MM.1S (cell line): ENCODE data around the gene NTM.

Source experiments
- DNase-seq: peaks from one replicate; pipeline ENCODE4 v3.0.0-alpha.2; 2015
- H2AFZ ChIP-seq: fragments of 300-600 bp; sonication (generic); 2 replicates; pipeline ENCODE4 v1.6.0; 2016; ENCODE audit warnings: antibody characterized with exemption, low read length
- H3F3A ChIP-seq: fragments of 300-600 bp; sonication (generic); 2 replicates; pipeline ENCODE4 v1.6.1; 2016; ENCODE audit warnings: mild to moderate bottlenecking, antibody characterized with exemption, low read length, moderate library complexity, mixed read lengths; ENCODE audit not compliant: insufficient read depth
- H3K27ac ChIP-seq: fragments of 300-600 bp; sonication (generic); 2 replicates; pipeline ENCODE4 v1.5.1; 2016; ENCODE audit warnings: mild to moderate bottlenecking, low read length
- H3K27me3 ChIP-seq: fragments of 300-600 bp; sonication (generic); replicated peaks from 2 replicates; pipeline ENCODE4 v1.6.0; 2016; ENCODE audit warnings: low read length; ENCODE audit not compliant: insufficient read depth
- H3K36me3 ChIP-seq: fragments of 300-600 bp; sonication (generic); replicated peaks from 2 replicates; pipeline ENCODE4 v1.6.1; 2016; ENCODE audit warnings: mild to moderate bottlenecking, low read length, mixed read lengths; ENCODE audit not compliant: insufficient read depth
- H3K4me1 ChIP-seq: fragments of 300-600 bp; sonication (generic); 2 replicates; pipeline ENCODE4 v1.6.1; 2016; ENCODE audit warnings: low read length, mixed read lengths
- H3K4me2 ChIP-seq: fragments of 300-600 bp; sonication (generic); 2 replicates; pipeline ENCODE4 v1.6.0; 2016; ENCODE audit warnings: low read depth, low read length
- H3K4me3 ChIP-seq: fragments of 300-600 bp; sonication (generic); 2 replicates; pipeline ENCODE4 v1.5.1; 2016; ENCODE audit warnings: low read length, mixed read lengths
- H3K79me2 ChIP-seq: fragments of 300-600 bp; sonication (generic); 2 replicates; pipeline ENCODE4 v1.6.1; 2016; ENCODE audit warnings: mixed run types, low read length, mixed read lengths
- H3K9ac ChIP-seq: fragments of 300-600 bp; sonication (generic); 2 replicates; pipeline ENCODE4 v1.6.1; 2016; ENCODE audit warnings: low read length, mixed read lengths
- H3K9me2 ChIP-seq: fragments of 300-600 bp; sonication (generic); replicated peaks from 2 replicates; pipeline ENCODE4 v1.6.1; 2016; ENCODE audit warnings: mild to moderate bottlenecking, low read length, mixed read lengths; ENCODE audit not compliant: insufficient read depth
- H3K9me3 ChIP-seq: fragments of 300-600 bp; sonication (generic); replicated peaks from 2 replicates; pipeline ENCODE4 v1.6.1; 2016; ENCODE audit warnings: mild to moderate bottlenecking, low read length, mixed read lengths; ENCODE audit not compliant: insufficient read depth
- H4K20me1 ChIP-seq: fragments of 300-600 bp; sonication (generic); 2 replicates; pipeline ENCODE4 v1.6.1; 2016; ENCODE audit warnings: mild to moderate bottlenecking, low read length, moderate library complexity, mixed read lengths; ENCODE audit not compliant: insufficient read depth
- EZH2 ChIP-seq: fragments of 300-600 bp; sonication (generic); optimal IDR thresholded peaks from 2 replicates; pipeline ENCODE3; 2017; ENCODE audit warnings: low read depth, mild to moderate bottlenecking, antibody characterized with exemption, low read length, mixed read lengths
- EZH2phosphoT487 ChIP-seq: fragments of 300-600 bp; sonication (generic); IDR thresholded peaks from 2 replicates; pipeline ENCODE4 v1.6.1; 2018; ENCODE audit warnings: antibody characterized with exemption, low read length
- TF ChIP-seq, protein P1 (sequence below): fragments of 300-600 bp; sonication (generic); IDR thresholded peaks from 2 replicates; pipeline ENCODE4 v1.5.1; 2016; ENCODE audit warnings: antibody characterized with exemption, low read length, mixed read lengths

The NTM gene

GRCh38 chr11:132211479-132211878 lies 841.1 kb downstream of the NTM start:
- H3K27me3 ChIP-seq = no peaks in the 10 kb centered on the region
- no peak overlapping the region for H3K4me2 ChIP-seq
- no peaks in the 10 kb centered on the region for H3F3A ChIP-seq
- no peaks in the 10 kb centered on the region for H3K4me1 ChIP-seq
- no peak overlapping the region for H3K27ac ChIP-seq
- H3K4me3 ChIP-seq = no peak overlapping the region
- no peaks in the 10 kb centered on the region for H3K36me3 ChIP-seq
- no peaks in the 10 kb centered on the region for H4K20me1 ChIP-seq
- TF ChIP-seq EZH2 (no peak), EZH2phosphoT487 (no peak)
- TF ChIP-seq, protein P1, sequence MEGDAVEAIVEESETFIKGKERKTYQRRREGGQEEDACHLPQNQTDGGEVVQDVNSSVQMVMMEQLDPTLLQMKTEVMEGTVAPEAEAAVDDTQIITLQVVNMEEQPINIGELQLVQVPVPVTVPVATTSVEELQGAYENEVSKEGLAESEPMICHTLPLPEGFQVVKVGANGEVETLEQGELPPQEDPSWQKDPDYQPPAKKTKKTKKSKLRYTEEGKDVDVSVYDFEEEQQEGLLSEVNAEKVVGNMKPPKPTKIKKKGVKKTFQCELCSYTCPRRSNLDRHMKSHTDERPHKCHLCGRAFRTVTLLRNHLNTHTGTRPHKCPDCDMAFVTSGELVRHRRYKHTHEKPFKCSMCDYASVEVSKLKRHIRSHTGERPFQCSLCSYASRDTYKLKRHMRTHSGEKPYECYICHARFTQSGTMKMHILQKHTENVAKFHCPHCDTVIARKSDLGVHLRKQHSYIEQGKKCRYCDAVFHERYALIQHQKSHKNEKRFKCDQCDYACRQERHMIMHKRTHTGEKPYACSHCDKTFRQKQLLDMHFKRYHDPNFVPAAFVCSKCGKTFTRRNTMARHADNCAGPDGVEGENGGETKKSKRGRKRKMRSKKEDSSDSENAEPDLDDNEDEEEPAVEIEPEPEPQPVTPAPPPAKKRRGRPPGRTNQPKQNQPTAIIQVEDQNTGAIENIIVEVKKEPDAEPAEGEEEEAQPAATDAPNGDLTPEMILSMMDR = no peak
- no peak overlapping the region for H3K9ac ChIP-seq
- no peaks in the 10 kb centered on the region for H3K79me2 ChIP-seq
- no peak overlapping the region for H2AFZ ChIP-seq
- H3K9me3 ChIP-seq = no peaks in the 10 kb centered on the region
- no peak for DNase-seq
- no peaks in the 10 kb centered on the region for H3K9me2 ChIP-seq

DNA sequence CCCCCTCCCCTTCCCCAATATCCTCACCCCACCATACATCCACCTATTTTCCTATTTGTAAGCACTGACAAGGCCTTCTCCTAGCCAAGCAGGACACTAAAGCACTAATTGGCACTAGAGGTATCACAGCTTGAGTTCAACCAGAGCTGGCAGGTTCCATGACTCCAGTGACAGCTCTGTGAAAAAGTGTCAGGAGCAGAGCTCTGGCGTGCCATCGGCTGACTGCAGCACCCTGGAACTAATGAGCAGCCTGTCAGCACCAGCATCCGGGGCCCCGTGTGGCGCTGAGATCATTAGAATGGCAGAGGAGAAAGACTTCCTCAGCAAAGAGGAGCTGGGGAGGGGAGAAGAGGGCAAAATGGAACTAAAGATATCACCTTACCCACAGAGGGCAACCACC lies 847.4 kb downstream of the NTM start:
- Histone ChIP-seq H3F3A (no peaks in the 10 kb centered on the region), H3K36me3 (no peaks in the 10 kb centered on the region), H3K79me2 (no peaks in the 10 kb centered on the region), H2AFZ (no peak overlapping the region), H3K4me3 (no peak overlapping the region), H3K4me1 (no peaks in the 10 kb centered on the region), H3K9ac (no peak overlapping the region), H4K20me1 (no peaks in the 10 kb centered on the region), H3K27ac (no peak overlapping the region), H3K4me2 (no peak overlapping the region), H3K9me2 (no peaks in the 10 kb centered on the region), H3K9me3 (no peaks in the 10 kb centered on the region), H3K27me3 (no peaks in the 10 kb centered on the region)
- DNase-seq = no peak
- TF ChIP-seq EZH2phosphoT487 = no peak
- TF ChIP-seq, protein P1 = no peak
- no peak for TF ChIP-seq EZH2

- Histone ChIP-seq H3K4me2 (no peak overlapping the region), H4K20me1 (no peaks in the 10 kb centered on the region), H3K9ac (no peak overlapping the region), H3K4me1 (no peaks in the 10 kb centered on the region), H3K36me3 (no peaks in the 10 kb centered on the region), H3K79me2 (no peaks in the 10 kb centered on the region), H3K9me3 (no peaks in the 10 kb centered on the region), H2AFZ (no peak overlapping the region), H3K9me2 (no peaks in the 10 kb centered on the region), H3K4me3 (no peak overlapping the region), H3K27me3 (no peaks in the 10 kb centered on the region), H3K27ac (no peak overlapping the region), H3F3A (no peaks in the 10 kb centered on the region)
- TF ChIP-seq EZH2phosphoT487 = no peak
- TF ChIP-seq EZH2 = no peak
- TF ChIP-seq, protein P1 = no peak
- no peak for DNase-seq
Measured at GRCh38 chr11:132220474-132220873, 850.1 kb downstream of the NTM start.
